Measurements from ENCODE around the gene CDK5R1. TPM values are rescaled to one million over a fixed set of nuclear protein-coding genes. Genes with fewer than 3 reads are reported as not detected.

CDK5R1 gene
- total and polyA plus RNA-seq, 7 experiments from 2014 or later, result 4.9 to 21.2 (median 7.5) TPM

- peak overlapping the region; percentile 27 to 86 (median 48) for H3K4me3 Mint-ChIP-seq
- no peaks in the 10 kb centered on the region for H3K9me3 Mint-ChIP-seq
- ChIA-PET POLR2A (interaction anchor here (0.9 to 22.6 kb wide), 6 partner anchors 10 to 73 kb away, joined by 4 to 382 read pairs (median 12); partner anchors contain the start of genes CDK5R1 and PSMD11), CTCF (interaction anchor here (1.1 to 3.5 kb wide), 7 partner anchors 13 to 34 kb away, joined by 5 to 20 read pairs (median 7); partner anchors contain the start of gene CDK5R1)
- H3K27ac Mint-ChIP-seq, result peak overlapping the region; percentile 64 to 99 (median 84)
- H3K36me3 ChIP-seq (ENCODE audit: control insufficient read depth in 2 of 3, insufficient read depth in 3 of 3, low read length in 3 of 3), result no peaks in the 10 kb centered on the region
- no peaks in the 10 kb centered on the region for H3K9me3 ChIP-seq (ENCODE audit: control insufficient read depth in 2 of 3, low read length in 3 of 3)
- no peaks in the 10 kb centered on the region for H3K27me3 Mint-ChIP-seq
- H3K4me3 ChIP-seq (ENCODE audit: low read length), result no peak overlapping the region
- intact Hi-C loops (cut with micrococcal nuclease), result loop anchor here in 1 of 2 donors (5.0 kb wide), 2 partner anchors 35 to 1420 kb away; no protein-coding TSS in a partner anchor
- H3K27ac ChIP-seq (ENCODE audit: low read depth, low read length), result peak overlapping the region; percentile 47
- DNase-seq (no peak), ATAC-seq (no peak)
- peaks cover 27 to 72% (median 68%) of the 10 kb centered on the region in 7 donors for H3K4me1 Mint-ChIP-seq
- peaks cover 34 to 55% of the 10 kb centered on the region in 2 donors for H3K4me1 ChIP-seq (ENCODE audit: control insufficient read depth in 2 of 2, insufficient read depth in 2 of 2, low read length in 2 of 2)
- H3K36me3 Mint-ChIP-seq, result peaks cover 0 to 4% (median 0%) of the 10 kb centered on the region in 5 donors
- no peaks in the 10 kb centered on the region for H3K27me3 ChIP-seq (ENCODE audit: control insufficient read depth in 2 of 2, insufficient read depth in 2 of 2, low read length in 2 of 2)
These were observed 30.3 kb downstream of the CDK5R1 start for GRCh38 chr17:32516940-32517701.

- Histone ChIP-seq H3K27me3 (ENCODE audit: control insufficient read depth in 2 of 2, insufficient read depth in 2 of 2, low read length in 2 of 2) (no peaks in the 10 kb centered on the region), H3K27ac (ENCODE audit: low read depth, low read length) (no peak overlapping the region), H3K4me3 (ENCODE audit: low read length) (no peak overlapping the region), H3K36me3 (ENCODE audit: control insufficient read depth in 2 of 3, insufficient read depth in 3 of 3, low read length in 3 of 3) (no peaks in the 10 kb centered on the region), H3K4me1 (ENCODE audit: control insufficient read depth in 2 of 2, insufficient read depth in 2 of 2, low read length in 2 of 2) (peaks cover 42 to 55% of the 10 kb centered on the region in 2 donors), H3K9me3 (ENCODE audit: control insufficient read depth in 2 of 3, low read length in 3 of 3) (no peaks in the 10 kb centered on the region)
- Mint-ChIP-seq H3K9me3 (peaks cover 0 to 4% (median 0%) of the 10 kb centered on the region in 11 donors), H3K27ac (peak overlapping the region; percentile 26 to 99 (median 83)), H3K36me3 (peaks cover 0 to 4% (median 0%) of the 10 kb centered on the region in 5 donors), H3K4me1 (peaks cover 33 to 75% (median 71%) of the 10 kb centered on the region in 7 donors), H3K27me3 (no peaks in the 10 kb centered on the region), H3K4me3 (peak overlapping the region; percentile 51 to 88 (median 78))
- intact Hi-C loops (cut with micrococcal nuclease), result loop anchor here in 1 of 2 donors (5.0 kb wide), 2 partner anchors 34 to 1421 kb away; no protein-coding TSS in a partner anchor
- DNase-seq (no peak), ATAC-seq (no peak)
- ChIA-PET CTCF (interaction anchor here (1.1 to 3.5 kb wide), 7 partner anchors 9 to 34 kb away, joined by 4 to 20 read pairs (median 7); partner anchors contain the start of gene CDK5R1), POLR2A (interaction anchor here (1.0 to 22.6 kb wide), 5 partner anchors 11 to 74 kb away, joined by 4 to 382 read pairs (median 20); partner anchors contain the start of genes CDK5R1 and PSMD11)
These were observed 31.2 kb downstream of the CDK5R1 start for GRCh38 chr17:32517982-32518381.

GRCh38 chr17:32518646-32519227, 31.9 kb downstream of the CDK5R1 start:
- Mint-ChIP-seq H3K9me3 (peaks cover 0 to 8% (median 0%) of the 10 kb centered on the region in 11 donors), H3K4me1 (peaks cover 38 to 77% (median 73%) of the 10 kb centered on the region in 7 donors), H3K27ac (peak overlapping the region; percentile 67 to 99 (median 84)), H3K27me3 (no peaks in the 10 kb centered on the region), H3K36me3 (peaks cover 0 to 4% (median 0%) of the 10 kb centered on the region in 5 donors), H3K4me3 (peak overlapping the region; percentile 60 to 88 (median 78))
- H3K4me3 ChIP-seq (ENCODE audit: low read length), result no peak overlapping the region
- no peaks in the 10 kb centered on the region for H3K36me3 ChIP-seq (ENCODE audit: control insufficient read depth in 2 of 3, insufficient read depth in 3 of 3, low read length in 3 of 3)
- POLR2A ChIA-PET, result interaction anchor here (1.7 to 22.6 kb wide), 5 partner anchors 12 to 74 kb away, joined by 4 to 382 read pairs (median 20); partner anchors contain the start of genes CDK5R1 and PSMD11
- H3K27me3 ChIP-seq (ENCODE audit: control insufficient read depth in 2 of 2, insufficient read depth in 2 of 2, low read length in 2 of 2), result no peaks in the 10 kb centered on the region
- intact Hi-C loops (cut with micrococcal nuclease), result loop anchor here (1.0 to 5.0 kb wide), 5 partner anchors 15 to 1421 kb away; partner anchors contain the start of genes PSMD11 (in 1 of the 2) and ZNF207 (in 1 of the 2)
- peaks cover 47 to 60% of the 10 kb centered on the region in 2 donors for H3K4me1 ChIP-seq (ENCODE audit: control insufficient read depth in 2 of 2, insufficient read depth in 2 of 2, low read length in 2 of 2)
- CTCF ChIA-PET, result interaction anchor here (1.2 to 3.5 kb wide), 4 partner anchors 9 to 32 kb away, joined by 4 to 20 read pairs (median 10); partner anchors contain the start of gene CDK5R1
- H3K27ac ChIP-seq (ENCODE audit: low read depth, low read length), result peak overlapping the region; percentile 60
- DNase-seq (no peak), ATAC-seq (no peak)
- H3K9me3 ChIP-seq (ENCODE audit: control insufficient read depth in 2 of 3, low read length in 3 of 3), result no peaks in the 10 kb centered on the region

- H3K4me3 ChIP-seq (ENCODE audit: low read length), result peak overlapping the region; percentile 50
- ChIA-PET POLR2A (interaction anchor here (0.6 to 22.6 kb wide), 5 partner anchors 13 to 32 kb away, joined by 5 to 382 read pairs (median 20); partner anchors contain the start of gene CDK5R1), CTCF (interaction anchor here (0.7 to 3.5 kb wide), 6 partner anchors 15 to 58 kb away, joined by 3 to 20 read pairs (median 5); partner anchors contain the start of gene CDK5R1)
- peaks cover 40 to 83% (median 78%) of the 10 kb centered on the region in 7 donors for H3K4me1 Mint-ChIP-seq
- no peaks in the 10 kb centered on the region for H3K9me3 ChIP-seq (ENCODE audit: control insufficient read depth in 2 of 3, low read length in 3 of 3)
- intact Hi-C loops (cut with micrococcal nuclease), result loop anchor here (1.0 to 5.0 kb wide), 8 partner anchors 16 to 1422 kb away; partner anchors contain the start of genes CDK5R1 (in 1 of the 2), PSMD11 (in 1 of the 2) and ZNF207 (in 1 of the 2)
- no peaks in the 10 kb centered on the region for H3K27me3 Mint-ChIP-seq
- peaks cover 0 to 4% (median 0%) of the 10 kb centered on the region in 5 donors for H3K36me3 Mint-ChIP-seq
- no peaks in the 10 kb centered on the region for H3K36me3 ChIP-seq (ENCODE audit: control insufficient read depth in 2 of 3, insufficient read depth in 3 of 3, low read length in 3 of 3)
- H3K4me3 Mint-ChIP-seq, result peak overlapping the region; percentile 76 to 96 (median 88)
- peaks cover 0 to 8% (median 0%) of the 10 kb centered on the region in 11 donors for H3K9me3 Mint-ChIP-seq
- H3K4me1 ChIP-seq (ENCODE audit: control insufficient read depth in 2 of 2, insufficient read depth in 2 of 2, low read length in 2 of 2), result peaks cover 53 to 66% of the 10 kb centered on the region in 2 donors
- ATAC-seq (peak; percentile 64), DNase-seq (peak; percentile 23 to 73 (median 46))
- H3K27me3 ChIP-seq (ENCODE audit: control insufficient read depth in 2 of 2, insufficient read depth in 2 of 2, low read length in 2 of 2), result no peaks in the 10 kb centered on the region
- H3K27ac ChIP-seq (ENCODE audit: low read depth, low read length), result peak overlapping the region; percentile 60
- peak overlapping the region; percentile 88 to 99 (median 93) for H3K27ac Mint-ChIP-seq
These were observed 32.7 kb downstream of the CDK5R1 start for GRCh38 chr17:32519228-32520103.

- H3K4me1 Mint-ChIP-seq, result peaks cover 38 to 81% (median 77%) of the 10 kb centered on the region in 7 donors
- ChIA-PET CTCF (interaction anchor here (0.7 to 1.4 kb wide), 5 partner anchors 8 to 58 kb away, joined by 3 to 5 read pairs (median 5); partner anchors contain the start of gene CDK5R1), POLR2A (interaction anchor here (0.6 to 22.6 kb wide), 5 partner anchors 13 to 32 kb away, joined by 5 to 382 read pairs (median 20); partner anchors contain the start of gene CDK5R1)
- peak overlapping the region; percentile 50 for H3K4me3 ChIP-seq (ENCODE audit: low read length)
- H3K27me3 ChIP-seq (ENCODE audit: control insufficient read depth in 2 of 2, insufficient read depth in 2 of 2, low read length in 2 of 2), result no peaks in the 10 kb centered on the region
- H3K36me3 Mint-ChIP-seq, result peaks cover 0 to 4% (median 0%) of the 10 kb centered on the region in 5 donors
- intact Hi-C loops (cut with micrococcal nuclease), result loop anchor here (1.0 to 5.0 kb wide), 3 partner anchors 34 to 58 kb away; partner anchors contain the start of gene CDK5R1 (in 1 of the 2)
- H3K9me3 Mint-ChIP-seq, result peaks cover 0 to 8% (median 0%) of the 10 kb centered on the region in 11 donors
- DNase-seq (peak in 8 of 9 donors; percentile 24 to 65 (median 50)), ATAC-seq (peak; percentile 51)
- no peaks in the 10 kb centered on the region for H3K27me3 Mint-ChIP-seq
- H3K4me3 Mint-ChIP-seq, result peak overlapping the region; percentile 76 to 96 (median 88)
- no peaks in the 10 kb centered on the region for H3K36me3 ChIP-seq (ENCODE audit: control insufficient read depth in 2 of 3, insufficient read depth in 3 of 3, low read length in 3 of 3)
- no peaks in the 10 kb centered on the region for H3K9me3 ChIP-seq (ENCODE audit: control insufficient read depth in 2 of 3, low read length in 3 of 3)
- H3K27ac Mint-ChIP-seq, result peak overlapping the region; percentile 82 to 99 (median 93)
- H3K27ac ChIP-seq (ENCODE audit: low read depth, low read length), result peak overlapping the region; percentile 60
- peaks cover 53 to 63% of the 10 kb centered on the region in 2 donors for H3K4me1 ChIP-seq (ENCODE audit: control insufficient read depth in 2 of 2, insufficient read depth in 2 of 2, low read length in 2 of 2)
These were observed 33.4 kb downstream of the CDK5R1 start for GRCh38 chr17:32520104-32520701.
